ENCODE measurements around the gene SLC10A6. TPM values are rescaled to one million over a fixed set of nuclear protein-coding genes. Genes with fewer than 3 reads are reported as not detected.

The SLC10A6 gene
- total RNA-seq, 3 donors from 2014 or later = 0.43 to 0.92 TPM; not detected in 1

DNA sequence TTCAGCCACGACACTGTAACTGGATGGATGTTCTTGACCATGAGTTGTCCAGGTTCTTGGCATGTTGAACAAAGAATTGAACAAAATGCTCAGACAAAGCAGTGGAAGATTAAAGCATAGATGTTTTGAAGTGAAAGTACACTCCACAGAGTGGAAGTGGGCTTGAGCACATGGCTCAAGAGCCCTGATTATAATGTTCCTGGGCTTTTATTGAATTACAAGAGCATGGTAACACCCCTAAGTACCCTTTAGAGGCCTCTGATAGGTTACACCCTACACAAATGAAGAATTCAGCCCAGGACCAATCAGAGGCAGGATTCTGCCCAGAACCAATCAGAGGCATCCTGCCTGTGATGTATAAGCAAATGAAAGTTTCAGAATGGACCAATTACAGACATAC is 33.5 kb downstream of the SLC10A6 start:
- no peak for DNase-seq
- intact Hi-C loops (cut with DNase I, micrococcal nuclease) = no loop called here
- ATAC-seq = no peak
- Histone ChIP-seq H3K9me3 (peaks cover 8% of the 10 kb centered on the region), H3K36me3 (ENCODE audit: low read depth) (no peaks in the 10 kb centered on the region), H3K4me1 (ENCODE audit: low read depth) (no peaks in the 10 kb centered on the region), H3K4me3 (no peak overlapping the region)
- TF ChIP-seq, protein P1, sequence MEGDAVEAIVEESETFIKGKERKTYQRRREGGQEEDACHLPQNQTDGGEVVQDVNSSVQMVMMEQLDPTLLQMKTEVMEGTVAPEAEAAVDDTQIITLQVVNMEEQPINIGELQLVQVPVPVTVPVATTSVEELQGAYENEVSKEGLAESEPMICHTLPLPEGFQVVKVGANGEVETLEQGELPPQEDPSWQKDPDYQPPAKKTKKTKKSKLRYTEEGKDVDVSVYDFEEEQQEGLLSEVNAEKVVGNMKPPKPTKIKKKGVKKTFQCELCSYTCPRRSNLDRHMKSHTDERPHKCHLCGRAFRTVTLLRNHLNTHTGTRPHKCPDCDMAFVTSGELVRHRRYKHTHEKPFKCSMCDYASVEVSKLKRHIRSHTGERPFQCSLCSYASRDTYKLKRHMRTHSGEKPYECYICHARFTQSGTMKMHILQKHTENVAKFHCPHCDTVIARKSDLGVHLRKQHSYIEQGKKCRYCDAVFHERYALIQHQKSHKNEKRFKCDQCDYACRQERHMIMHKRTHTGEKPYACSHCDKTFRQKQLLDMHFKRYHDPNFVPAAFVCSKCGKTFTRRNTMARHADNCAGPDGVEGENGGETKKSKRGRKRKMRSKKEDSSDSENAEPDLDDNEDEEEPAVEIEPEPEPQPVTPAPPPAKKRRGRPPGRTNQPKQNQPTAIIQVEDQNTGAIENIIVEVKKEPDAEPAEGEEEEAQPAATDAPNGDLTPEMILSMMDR (IDR thresholded peaks at IDR 0.05) = no peak

DNA sequence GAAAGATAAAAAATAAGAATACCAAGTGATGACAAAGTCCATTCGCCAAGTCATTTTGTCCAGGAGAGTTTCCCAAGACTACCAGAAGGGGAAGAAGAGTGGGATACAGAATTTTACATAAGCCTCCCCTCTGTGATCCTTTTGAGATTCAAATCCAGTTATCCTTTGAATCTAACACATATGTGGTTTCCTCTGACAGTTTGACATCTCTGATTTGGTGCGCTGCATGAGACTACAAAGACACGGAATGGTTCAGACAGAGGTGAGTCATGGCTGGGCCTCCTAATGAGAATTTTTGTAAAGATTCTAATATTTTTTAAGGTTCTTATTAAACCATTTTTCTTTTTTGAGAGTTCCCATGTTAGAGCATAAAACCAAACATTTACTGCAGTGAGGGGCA is 38.3 kb downstream of the SLC10A6 start:
- H3K9me3 ChIP-seq = peaks cover 5% of the 10 kb centered on the region
- no peak overlapping the region for H3K4me3 ChIP-seq
- no peak for ATAC-seq
- H3K4me1 ChIP-seq (ENCODE audit: low read depth) = no peaks in the 10 kb centered on the region
- intact Hi-C loops (cut with DNase I, micrococcal nuclease) = no loop called here
- H3K36me3 ChIP-seq (ENCODE audit: low read depth) = no peaks in the 10 kb centered on the region
- no peak for DNase-seq
- TF ChIP-seq, protein P1 (IDR thresholded peaks at IDR 0.05) = no peak

DNA sequence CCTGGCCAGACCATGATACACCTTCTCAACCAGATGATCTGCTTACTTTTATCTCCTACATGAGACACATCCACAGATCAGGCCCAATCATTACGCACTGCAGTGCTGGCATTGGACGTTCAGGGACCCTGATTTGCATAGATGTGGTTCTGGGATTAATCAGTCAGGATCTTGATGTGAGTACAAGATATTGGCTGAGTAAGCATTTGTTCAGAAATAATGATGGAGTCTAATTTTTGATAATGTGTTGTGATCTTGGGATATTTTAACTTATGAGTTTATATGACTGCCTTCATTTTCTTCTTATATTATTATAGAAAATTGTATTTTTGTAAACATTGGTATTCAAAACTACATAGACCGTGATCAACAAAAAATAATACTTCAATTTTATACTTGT is 39.4 kb downstream of the SLC10A6 start:
- no peaks in the 10 kb centered on the region for H3K9me3 ChIP-seq
- DNase-seq (no peak), ATAC-seq (no peak)
- intact Hi-C loops (cut with DNase I, micrococcal nuclease) = no loop called here
- H3K36me3 ChIP-seq (ENCODE audit: low read depth) = no peaks in the 10 kb centered on the region
- H3K4me3 ChIP-seq = no peak overlapping the region
- TF ChIP-seq, protein P1 (IDR thresholded peaks at IDR 0.05) = no peak
- no peaks in the 10 kb centered on the region for H3K4me1 ChIP-seq (ENCODE audit: low read depth)

DNA sequence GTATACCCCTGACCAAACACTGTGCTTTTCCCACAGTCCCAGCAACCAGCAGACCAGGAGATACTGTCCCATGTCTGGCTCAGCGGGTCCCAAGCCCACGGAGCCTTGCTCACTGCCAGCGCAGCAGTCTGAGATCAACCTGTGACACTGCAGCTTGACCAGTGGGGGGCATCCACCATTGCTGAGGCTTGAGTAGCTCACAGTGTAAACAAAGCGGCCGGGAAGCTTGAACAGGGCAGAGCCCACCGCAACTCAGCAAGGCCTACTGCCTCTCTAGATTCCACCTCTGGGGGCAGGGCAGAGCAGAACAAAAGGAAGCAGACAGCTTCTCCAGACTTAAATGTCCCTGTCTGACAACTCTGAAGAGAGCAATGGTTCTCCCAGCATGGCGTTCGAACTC is 58.1 kb downstream of the SLC10A6 start:
- H3K9me3 ChIP-seq = no peaks in the 10 kb centered on the region
- ATAC-seq (no peak), DNase-seq (no peak)
- H3K36me3 ChIP-seq (ENCODE audit: low read depth) = no peaks in the 10 kb centered on the region
- H3K4me3 ChIP-seq = no peak overlapping the region
- no peaks in the 10 kb centered on the region for H3K4me1 ChIP-seq (ENCODE audit: low read depth)
- intact Hi-C loops (cut with DNase I, micrococcal nuclease) = no loop called here
- TF ChIP-seq, protein P1 (IDR thresholded peaks at IDR 0.05) = no peak

DNA sequence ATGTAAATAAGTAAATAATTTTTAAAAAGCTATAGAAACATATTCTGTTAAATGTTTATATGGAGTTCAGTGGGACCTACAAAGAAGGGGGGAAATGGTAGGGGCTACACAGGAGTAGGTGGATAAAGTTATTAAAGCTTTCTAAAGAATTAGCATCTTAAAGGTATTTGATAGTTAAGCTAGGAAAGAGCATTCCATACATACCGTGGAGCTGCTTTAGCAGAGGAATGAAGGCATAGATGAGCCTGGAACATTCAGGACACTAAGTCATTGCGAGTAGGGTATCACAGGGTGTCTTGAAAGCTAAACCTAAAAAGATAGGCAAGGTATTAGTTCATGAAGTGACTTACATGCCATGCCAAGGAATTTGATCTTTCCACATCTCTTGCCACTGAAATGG is 60.4 kb downstream of the SLC10A6 start:
- Histone ChIP-seq H3K36me3 (ENCODE audit: low read depth) (no peaks in the 10 kb centered on the region), H3K4me3 (no peak overlapping the region), H3K9me3 (no peaks in the 10 kb centered on the region), H3K4me1 (ENCODE audit: low read depth) (no peaks in the 10 kb centered on the region)
- no peak for ATAC-seq
- intact Hi-C loops (cut with DNase I, micrococcal nuclease) = no loop called here
- no peak for DNase-seq
- TF ChIP-seq, protein P1 (IDR thresholded peaks at IDR 0.05) = no peak

DNA sequence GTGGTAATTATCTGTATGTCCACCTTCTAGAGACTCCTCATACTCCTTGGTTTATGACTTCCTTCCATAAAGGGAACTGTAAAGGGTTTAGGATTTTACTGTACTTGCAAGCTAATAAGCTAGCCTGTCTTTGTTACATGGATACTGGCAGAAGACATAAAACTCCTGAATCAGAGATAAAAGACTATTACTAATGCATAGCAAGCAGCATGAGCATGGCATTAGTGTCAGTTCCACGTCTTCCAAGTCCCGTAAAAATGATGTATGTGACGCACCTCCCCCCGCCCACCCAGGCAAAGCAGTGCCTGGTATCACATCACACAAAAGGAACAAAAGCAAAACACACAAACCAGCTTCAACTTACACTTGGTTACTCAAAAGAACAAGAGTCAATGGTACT is 71.0 kb downstream of the SLC10A6 start:
- TF ChIP-seq, protein P1 (IDR thresholded peaks at IDR 0.05) = no peak
- DNase-seq = no peak
- Histone ChIP-seq H3K9me3 (no peaks in the 10 kb centered on the region), H3K4me3 (no peak overlapping the region), H3K4me1 (ENCODE audit: low read depth) (no peaks in the 10 kb centered on the region), H3K36me3 (ENCODE audit: low read depth) (no peaks in the 10 kb centered on the region)
- no peak for ATAC-seq
- intact Hi-C loops (cut with DNase I, micrococcal nuclease) = no loop called here
